TTC549 (cell line): ENCODE measurements around the gene WDR82.

Experiments used
- FAIRE-seq: peaks from 2 replicates; lab custom pipeline; 2012; peaks lifted over from hg19 to GRCh38; lab: Jason Lieb, UNC

The WDR82 gene

GRCh38 chr3:52237006-52237656, 41.3 kb downstream of the WDR82 start:
- FAIRE-seq: no peak

- FAIRE-seq: no peak
Observed at GRCh38 chr3:52236424-52236886, 42.0 kb downstream of the WDR82 start.

- FAIRE-seq: no peak
Observed at GRCh38 chr3:52234516-52235447, 43.7 kb downstream of the WDR82 start.

GRCh38 chr3:52233968-52234367, 44.5 kb downstream of the WDR82 start:
- no peak for FAIRE-seq

- FAIRE-seq: no peak
Observed at GRCh38 chr3:52233108-52233591, 45.3 kb downstream of the WDR82 start.

GRCh38 chr3:52232279-52233107, 46.0 kb downstream of the WDR82 start:
- FAIRE-seq: no peak

- FAIRE-seq: no peak
Observed at GRCh38 chr3:52231502-52232278, 46.8 kb downstream of the WDR82 start.

- FAIRE-seq: no peak
Observed at GRCh38 chr3:52230889-52231499, 47.5 kb downstream of the WDR82 start.

GRCh38 chr3:52230461-52230860, 48.0 kb downstream of the WDR82 start:
- no peak for FAIRE-seq

GRCh38 chr3:52229656-52230055, 48.8 kb downstream of the WDR82 start:
- no peak for FAIRE-seq

GRCh38 chr3:52228751-52229291, 49.6 kb downstream of the WDR82 start:
- no peak for FAIRE-seq

GRCh38 chr3:52228266-52228665, 50.2 kb downstream of the WDR82 start:
- no peak for FAIRE-seq

GRCh38 chr3:52227766-52228165, 50.7 kb downstream of the WDR82 start:
- no peak for FAIRE-seq

GRCh38 chr3:52227117-52227516, 51.3 kb downstream of the WDR82 start:
- no peak for FAIRE-seq

- FAIRE-seq: no peak
Observed at GRCh38 chr3:52226229-52226817, 52.1 kb downstream of the WDR82 start.

GRCh38 chr3:52225452-52226228, 52.8 kb downstream of the WDR82 start, which contains the start of gene TLR9:
TLR9 (minus strand) TSS chr3:52225645; CDS start chr3:52225529, 116 bp downstream.
- no peak for FAIRE-seq

GRCh38 chr3:52223449-52224408, 54.7 kb downstream of the WDR82 start:
- FAIRE-seq: no peak
